HG03558 (cell line): Measurements from ENCODE around the gene ACTR6.
"Not testable (repeated sequence)": the region's sequence is repeated elsewhere in the genome, so short reads cannot be mapped to it uniquely, and the experiment has no call there.

Source experiments
- ATAC-seq: cut with Tn5 transposase; IDR thresholded peaks from one replicate; pipeline ENCODE4 v1.9.1; 2021; ENCODE audit warnings: moderate number of reproducible peaks; ENCODE audit not compliant: unreplicated experiment; ENCODE audit errors: extremely low read depth

ACTR6 gene

DNA sequence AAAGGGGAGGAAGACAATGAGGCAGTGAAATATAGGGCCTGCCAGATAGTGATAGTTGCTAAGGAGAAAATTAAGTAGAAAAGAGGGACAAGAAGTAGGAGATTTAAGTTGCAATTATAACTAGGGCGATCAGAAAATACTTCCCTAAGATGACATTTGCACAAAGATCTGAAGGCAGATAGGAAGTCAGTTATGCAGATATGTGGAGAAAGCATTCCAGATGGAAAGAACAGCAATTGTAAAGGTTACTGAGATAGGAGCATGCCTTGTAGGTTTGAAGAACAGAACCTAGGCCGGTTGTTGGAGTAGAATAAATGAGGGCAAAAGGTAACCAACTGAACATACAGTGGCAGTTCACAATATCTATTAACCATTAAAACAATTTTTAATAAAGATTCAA, 21.4 kb upstream of the ACTR6 start:
- ATAC-seq = no peak

DNA sequence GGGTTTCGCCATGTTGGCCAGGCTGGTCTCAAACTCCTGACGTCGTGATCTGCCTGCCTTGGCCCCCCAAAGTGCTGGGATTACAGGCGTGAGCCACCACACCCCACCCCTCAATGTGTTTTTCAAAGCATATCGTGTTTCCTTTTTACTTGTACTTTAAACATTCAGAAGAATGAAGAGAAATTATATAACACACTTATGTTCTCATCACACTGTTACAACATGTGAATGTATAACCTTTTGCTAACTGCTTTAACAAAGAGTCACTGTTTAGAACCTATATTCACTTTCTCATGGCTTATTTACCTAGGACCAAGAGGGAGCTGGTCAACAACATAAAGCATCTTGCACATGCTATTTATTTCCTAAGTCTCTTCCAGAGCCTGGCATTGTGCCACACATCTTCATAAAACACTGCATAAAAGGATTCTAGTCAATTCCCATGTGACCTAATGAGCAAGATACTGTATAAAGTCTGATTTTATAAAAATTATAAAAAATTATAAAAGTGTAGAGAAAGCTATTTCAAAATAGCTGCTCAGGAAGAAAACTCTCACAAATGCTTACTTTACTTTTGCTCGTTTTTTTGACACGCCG, 16.0 kb upstream of the ACTR6 start:
- no peak for ATAC-seq

DNA sequence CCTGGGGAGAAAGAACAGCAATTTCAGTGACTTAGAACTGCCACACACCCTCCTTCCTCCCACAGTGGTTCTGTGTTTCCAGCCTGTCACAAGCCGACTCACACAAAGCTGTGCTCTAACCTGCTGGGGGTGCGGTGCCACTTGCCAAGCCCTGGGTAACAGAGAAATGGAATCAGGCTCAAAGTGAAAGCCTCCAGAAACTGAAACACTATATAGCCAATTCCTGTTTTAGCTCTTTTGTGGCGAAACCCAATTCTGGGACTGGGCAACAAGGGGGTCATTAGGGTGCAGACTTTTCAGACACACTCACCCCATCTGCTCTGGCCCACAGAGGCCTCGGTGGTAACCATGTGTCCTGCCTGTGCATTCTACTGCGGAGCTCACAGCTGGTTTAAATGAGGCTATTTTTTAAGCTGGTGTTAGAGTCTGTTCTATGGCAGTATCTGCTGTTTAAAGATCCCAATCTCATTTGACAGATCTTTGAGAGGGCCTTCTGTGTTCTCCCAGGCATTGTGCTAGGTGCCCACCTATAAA, 15.2 kb upstream of the ACTR6 start:
- ATAC-seq = peak; percentile 54

DNA sequence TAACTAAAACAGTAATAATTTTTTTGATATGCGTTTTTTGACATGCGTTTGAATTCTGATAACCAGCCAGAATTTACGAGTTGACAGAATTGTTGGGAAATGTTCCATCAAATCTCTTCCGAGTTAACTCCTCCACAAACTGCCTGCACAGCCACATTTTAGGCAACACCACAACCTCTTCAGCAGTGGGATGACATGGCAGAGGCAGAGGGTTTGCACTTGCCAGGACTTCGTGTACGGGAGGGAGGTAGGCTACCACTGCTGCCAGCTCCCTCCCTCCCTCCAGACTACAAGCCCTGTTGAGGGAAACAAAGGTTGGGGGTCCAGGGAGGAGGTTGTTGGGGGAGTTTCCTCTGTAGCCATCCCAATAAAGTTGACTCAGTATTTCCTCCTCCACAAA, 14.5 kb upstream of the ACTR6 start:
- no peak for ATAC-seq

DNA sequence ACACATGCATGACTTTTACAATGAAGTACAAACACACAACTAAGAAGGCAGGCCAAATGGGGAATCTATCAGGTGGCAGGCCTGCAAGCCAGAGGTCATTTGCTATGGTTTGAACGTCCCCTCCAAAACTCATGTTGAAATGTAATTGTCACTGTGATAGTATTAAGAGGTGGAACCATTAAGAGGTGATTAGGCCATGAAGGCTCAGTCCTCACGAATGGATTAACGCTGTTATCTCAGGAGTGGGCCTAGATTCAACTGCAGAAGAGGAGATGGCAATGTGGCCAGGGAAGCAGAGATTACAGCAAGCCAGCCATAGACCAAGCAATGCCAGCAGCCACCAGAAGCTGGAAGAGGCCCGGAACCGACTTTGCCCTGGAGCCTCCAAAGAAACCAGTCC, 13.5 kb upstream of the ACTR6 start:
- no peak for ATAC-seq

DNA sequence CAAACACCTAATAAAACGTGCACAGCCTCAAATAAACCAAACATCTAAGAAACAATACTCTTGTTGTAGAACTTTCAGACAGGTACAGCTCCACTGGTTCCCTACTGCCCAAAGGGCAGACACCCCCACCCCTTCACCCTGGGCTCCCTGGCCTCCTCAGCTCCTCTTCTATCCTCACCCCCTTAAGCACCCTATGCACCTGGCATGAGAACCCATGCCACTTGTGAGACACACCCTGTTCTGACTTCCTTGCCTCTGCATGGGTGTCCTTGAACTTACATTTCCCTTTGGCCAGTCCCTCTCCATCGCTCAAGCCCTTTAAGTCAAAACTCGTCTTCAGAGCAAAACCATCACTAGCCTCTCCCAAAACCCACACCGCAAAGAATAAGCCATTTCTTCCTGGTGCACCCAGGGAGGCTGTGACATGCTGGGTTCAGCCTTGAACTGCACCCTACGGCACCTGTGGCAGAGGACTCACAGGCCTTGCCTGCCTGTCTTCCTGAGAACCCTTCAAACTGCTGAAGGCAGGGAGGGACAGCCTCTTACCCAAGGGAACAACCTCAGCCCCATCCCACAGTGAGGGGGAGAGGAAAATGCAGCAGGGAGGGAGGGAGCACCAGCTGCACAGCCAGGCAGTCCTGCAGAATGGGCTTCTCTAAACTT, 12.6 kb upstream of the ACTR6 start:
- ATAC-seq = no peak

DNA sequence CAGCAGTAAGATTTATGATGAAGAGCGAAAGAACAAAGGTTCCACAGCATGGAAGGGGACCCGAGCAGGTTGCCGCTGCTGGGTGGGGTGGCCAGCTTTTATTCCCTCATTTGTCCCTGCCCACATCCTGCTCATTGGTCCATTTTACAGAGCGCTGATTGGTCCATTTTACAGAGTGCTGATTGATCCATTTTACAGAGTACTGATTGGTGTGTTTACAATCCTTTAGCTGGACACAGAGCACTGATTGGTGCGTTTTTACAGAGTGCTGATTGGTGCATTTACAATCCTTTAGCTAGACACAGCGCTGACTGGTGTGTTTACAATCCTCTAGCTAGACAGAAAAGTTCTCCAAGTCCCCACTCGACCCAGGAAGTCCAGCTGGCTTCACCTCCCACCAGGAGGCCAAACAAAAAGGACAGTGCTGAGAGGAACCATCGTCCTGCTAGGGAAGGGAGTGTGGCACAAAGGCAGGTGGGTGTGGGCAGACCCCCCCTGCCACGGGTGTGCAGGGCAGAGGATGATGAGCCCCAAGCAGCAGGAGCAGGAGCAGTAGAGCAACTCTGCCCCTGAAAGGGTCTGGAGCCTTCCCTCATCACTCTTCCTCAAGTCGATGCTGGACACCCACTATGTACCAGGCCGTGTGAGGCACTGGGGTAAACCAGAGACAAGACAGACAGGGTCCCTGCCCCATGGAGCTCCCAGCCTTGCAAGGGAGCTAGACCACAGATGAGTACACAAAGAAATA, 11.6 kb upstream of the ACTR6 start:
- ATAC-seq = not testable (repeated sequence)

DNA sequence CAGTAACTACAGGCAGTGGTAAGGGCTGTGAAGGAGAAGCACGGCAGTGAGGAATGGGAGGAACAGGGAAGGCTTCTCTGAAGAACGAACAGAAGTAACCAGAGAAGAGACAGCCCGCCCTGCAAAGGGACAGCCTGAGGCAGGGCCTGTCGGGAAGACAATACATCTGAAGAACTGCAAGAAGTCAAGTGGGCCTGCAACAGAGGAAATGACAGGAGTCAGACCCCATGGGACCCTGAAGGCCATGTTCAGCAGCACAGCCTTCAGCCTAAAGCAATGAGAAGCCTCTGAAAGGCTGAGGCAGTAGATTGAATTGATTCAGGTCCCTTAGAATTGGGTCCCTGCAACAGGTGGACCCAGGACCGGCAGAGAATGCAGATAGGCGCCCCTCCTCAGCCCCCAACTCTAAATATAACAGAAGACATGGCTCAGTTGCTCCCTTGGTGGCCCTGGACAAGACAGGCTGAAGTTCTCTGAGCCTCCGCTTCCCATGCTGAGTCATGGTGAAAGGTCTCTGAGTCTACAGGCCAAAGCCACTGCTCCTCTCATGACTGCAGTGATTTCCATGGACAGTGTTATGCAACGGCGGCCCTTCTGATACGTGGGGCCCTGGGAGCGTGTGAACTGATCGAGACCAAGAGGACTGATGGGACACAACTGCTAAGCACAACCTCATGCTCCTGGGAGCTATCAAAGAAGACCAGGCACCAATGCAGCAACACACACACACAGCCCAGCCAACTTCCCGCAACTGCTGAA, 10.8 kb upstream of the ACTR6 start:
- ATAC-seq = no peak

DNA sequence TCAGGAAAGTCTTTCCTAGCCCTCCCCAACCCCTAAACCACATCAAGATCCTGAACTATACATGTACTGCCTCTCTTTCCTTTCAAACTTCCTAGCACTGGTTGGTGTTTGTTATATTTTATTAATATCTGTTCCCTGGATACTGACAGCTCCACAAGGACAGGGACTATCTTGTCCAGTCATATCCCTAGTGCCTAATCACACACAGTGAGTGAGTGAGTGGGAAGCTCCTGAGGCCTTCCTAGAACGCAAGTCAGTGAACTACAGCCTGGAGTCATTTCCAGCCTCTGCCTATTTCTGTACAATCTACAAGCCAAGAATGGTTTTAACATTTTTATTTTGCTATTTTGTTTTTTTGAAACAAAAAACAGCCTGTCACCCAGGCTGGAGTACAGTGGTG, 7.5 kb upstream of the ACTR6 start:
- no peak for ATAC-seq

DNA sequence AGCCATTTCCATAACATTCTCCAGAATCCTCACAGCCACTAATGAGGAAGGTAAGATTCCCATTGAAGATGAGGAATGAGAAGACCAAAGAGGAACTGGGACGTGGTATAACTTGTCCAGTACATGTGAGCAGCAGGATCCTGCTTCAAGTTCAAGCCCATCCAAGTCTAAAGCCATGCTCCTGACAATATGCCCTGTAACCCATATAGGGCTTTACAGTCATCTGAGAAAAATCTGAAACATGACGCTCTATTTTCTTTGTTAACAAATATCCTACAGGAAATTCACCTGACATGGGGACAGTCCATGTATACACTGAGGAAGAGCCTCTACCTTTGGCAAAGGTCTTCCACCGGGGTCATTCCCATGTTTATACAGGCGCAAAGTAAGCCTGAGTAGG, 3.1 kb upstream of the ACTR6 start:
- ATAC-seq = no peak

DNA sequence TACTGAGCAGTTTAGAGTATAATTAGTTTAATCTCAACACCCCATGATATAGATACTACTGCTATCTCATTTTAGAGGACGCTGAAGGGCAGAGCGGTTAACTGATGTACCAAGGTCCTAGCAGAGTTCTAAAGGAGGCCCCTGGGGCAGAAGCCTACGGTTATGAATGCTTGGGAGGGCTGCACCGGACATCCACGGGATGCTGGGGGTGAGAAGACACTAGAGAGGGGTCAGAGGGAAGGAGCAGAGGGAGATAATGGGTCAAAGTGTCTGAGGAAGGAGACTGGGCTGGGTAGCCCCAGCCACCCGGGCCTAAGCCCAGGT, 1.6 kb upstream of the ACTR6 start:
- no peak for ATAC-seq

DNA sequence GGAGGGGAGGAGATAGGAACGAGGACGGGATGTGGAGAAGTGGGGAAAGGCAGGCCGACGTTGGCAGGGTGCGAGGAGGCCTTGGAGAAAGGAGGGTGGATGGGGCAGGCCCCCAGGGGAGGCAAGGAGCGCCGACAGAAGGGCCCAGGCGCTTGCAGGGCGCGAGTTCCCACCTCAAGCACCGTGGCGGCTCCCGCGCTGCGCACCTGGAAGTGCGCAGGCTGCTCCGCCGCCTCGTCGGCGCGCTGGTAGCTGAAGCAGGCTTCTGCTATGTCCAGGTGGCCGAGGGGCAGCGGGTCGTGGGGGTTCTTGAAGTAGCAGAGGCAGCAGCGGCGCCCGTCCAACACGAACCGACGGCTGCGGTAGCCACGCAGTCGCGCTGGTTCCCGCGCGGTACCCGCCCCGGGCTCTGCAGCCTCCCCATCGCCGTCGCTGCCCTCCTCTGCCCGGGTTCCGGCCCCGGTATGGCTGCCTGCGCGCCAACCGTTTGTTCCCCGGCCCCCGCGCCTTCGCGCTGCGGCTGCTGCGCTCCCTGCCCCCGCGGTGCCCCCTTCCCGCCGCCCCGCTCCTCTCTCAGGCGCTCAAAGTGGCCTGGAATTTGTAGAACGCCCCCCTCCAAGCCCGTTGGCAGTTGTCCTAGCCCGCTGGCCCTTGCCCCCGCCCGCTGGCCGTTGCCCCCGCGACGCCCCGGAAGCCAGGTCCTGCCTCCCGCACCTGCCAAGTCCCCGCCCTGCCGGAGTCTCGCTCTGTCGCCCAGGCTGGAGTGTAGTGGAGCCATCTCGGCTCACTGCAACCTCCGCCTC, 1.1 kb upstream of the ACTR6 start:
- ATAC-seq = peak; percentile 40

DNA sequence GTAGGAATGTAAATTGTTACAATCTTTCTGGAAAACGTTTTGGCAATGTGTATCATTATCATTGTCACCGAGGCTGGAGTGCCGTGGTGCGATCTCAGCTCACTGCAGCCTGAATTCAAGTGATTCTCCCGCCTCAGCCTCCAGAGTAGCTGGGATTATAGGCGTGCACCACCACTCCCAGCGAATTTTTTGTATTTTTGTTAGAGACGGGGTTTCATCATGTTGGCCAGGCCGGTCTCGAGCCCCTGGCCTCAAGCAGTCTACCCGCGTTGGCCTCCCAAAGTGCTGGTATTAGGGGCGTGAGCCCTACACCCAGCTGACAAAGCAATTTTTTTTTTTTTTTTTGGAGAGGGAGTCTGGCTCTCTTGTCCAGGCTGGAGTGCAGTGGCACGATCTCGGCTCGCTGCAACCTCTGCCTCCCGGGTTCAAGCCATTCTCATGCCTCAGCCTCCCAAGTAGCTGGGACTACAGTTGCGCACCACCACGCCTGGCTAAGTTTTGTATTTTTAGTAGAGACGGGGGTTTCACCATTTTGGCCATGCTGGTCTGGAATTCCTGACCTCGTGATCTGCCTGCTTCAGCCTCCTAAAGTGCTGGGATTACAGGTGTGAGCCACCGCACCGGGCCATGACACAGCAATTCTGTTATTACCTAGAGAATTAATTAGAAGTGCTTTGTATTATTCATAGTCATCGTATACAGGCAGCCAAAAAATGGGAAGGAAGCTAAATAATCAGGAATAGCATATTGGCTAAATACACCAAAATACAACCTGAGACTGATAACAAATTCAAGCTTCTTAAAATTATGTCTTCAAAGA, 1.2 kb downstream of the ACTR6 start:
- no peak for ATAC-seq

DNA sequence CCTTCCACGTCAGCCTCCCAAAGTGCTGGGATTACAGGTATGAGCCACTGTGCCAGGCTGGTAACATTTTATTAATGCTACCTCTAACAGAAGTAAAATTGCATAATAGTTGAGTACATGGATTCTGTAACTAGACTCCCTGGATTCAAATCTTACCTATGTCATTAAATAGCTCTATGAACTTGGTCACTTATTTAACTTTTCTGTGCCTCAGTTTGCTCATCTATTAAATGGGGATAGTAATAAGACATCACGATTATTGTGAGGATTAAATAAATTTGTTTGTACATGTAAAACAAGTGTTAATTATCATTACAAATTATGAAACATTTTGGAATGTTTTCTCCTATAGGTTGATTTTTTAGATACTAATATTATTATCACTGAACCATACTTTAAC, 6.7 kb downstream of the ACTR6 start:
- ATAC-seq = no peak

DNA sequence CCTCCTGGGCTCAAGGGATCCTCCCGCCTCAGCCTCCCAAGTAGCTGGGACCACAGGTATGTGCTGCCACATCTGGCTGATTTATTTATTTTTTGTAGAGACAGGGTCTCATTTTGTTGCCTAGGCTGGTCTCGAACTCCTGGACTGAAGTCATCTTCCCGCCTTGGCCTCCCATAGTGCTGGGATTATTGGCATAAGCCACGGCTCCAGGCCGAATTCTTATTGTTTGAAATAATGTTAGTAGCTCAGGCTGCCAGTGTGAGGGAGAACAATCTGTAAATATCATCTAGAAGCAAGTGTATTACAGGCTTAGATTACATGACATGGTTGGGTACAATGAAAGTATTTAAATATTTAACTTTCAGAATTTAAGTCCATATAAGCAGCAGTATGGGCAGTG, 8.2 kb downstream of the ACTR6 start:
- no peak for ATAC-seq

DNA sequence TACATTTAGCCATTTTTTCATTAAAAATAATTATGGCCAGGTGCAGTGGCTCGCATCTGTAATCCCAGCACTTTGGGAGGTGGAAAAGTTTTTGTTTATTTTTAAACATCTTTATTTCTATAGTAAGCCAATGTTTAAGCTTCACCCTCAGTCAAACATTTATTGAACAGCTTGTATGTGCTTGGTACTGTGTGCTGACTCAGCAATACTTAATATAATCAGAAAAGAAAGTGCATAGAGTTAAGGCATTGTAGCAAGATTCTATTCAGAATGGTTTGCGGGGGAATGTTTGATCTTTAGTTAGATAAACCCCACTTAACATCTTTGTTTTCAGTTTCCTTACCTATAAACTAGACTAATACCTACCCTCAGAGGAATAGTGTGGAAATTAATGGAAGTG, 11.1 kb downstream of the ACTR6 start:
- ATAC-seq = no peak

DNA sequence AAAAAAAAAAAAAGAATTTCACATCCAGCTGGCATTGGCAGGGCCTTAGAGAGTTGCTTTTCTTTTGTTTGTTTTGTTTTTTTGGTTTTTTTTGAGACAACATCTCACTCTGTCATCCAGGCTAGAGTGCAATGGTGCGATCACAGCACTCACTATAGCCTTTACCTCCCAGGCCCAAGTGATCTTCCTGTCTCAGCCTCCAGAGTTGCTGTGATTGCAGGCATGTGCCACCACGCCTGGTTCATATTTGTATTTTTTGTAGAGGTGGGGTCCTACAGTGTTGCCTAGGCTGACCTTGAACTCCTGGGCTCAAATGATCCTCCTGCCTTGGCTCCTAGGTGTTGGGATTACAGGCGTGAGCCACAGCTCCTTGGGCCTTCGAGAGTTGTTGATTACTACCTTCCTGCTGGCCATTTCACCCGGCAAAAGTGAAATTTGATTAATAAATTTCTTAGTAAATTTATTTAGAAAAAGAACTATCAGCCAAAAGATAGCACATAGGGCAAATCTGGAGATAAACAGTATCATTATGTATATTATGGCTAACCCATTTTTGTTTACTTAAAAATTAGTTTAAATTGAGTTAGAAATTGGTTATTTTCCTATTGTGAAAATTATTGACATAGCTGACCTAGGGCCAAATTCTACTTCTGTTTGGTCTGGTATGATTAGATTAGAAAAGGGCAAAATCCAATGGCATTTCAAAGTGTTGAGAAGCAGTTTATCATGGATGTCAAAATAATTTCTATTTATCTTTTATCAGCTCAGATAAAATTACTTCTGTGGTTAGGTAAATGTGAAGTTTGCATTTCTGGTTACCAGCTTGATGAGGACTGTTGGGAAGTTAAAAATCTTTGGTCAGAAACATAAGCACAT, 12.6 kb downstream of the ACTR6 start:
- no peak for ATAC-seq

DNA sequence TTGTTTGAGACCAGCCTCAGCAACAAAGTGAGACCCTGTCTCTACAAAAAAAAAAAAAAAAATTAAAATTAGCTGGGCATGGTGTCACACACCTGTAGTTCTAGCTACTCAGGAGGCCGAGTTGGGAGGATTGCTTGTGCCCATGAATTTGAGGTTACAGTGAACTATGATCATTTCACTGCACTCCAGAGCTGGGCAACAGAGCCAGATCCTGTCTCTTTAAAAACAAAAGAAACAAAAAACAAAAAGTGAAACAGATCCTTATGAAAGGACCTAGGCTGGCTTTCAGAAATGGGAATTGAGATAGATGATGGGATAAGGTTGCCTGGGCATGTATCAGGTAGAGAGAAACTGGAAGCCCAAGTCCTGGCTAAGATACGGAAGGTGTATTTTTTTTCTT, 13.9 kb downstream of the ACTR6 start:
- ATAC-seq = no peak
